Uterus (tissue), 4 donors: Measurements from ENCODE around the gene ACE2. TPM values are rescaled to one million over a fixed set of nuclear protein-coding genes. Genes with fewer than 3 reads are reported as not detected.

Experiments used
- DNase-seq, 2 donors: peaks; one replicate each; pipeline ENCODE4 v3.0.0-alpha.2; 2019 to 2020
- H3K27ac ChIP-seq, 2 donors: fragments of 200-600 bp; sonication (generic); 1 replicate in 1 of 2; 2 replicates in 1 of 2; pipeline ENCODE4 v1.5.1; 2016 to 2018
- H3K27me3 ChIP-seq, 2 donors: fragments of 200-600 bp; sonication (generic); one replicate each; pipeline ENCODE4 v1.5.1; 2018 to 2019; ENCODE audit warnings: control low read depth in 1 of 2
- H3K36me3 ChIP-seq, 2 donors: fragments of 200-600 bp; sonication (generic); one replicate each; pipeline ENCODE4 v1.5.1; 2019; ENCODE audit warnings: control low read depth in 1 of 2
- H3K4me1 ChIP-seq, 2 donors: fragments of 200-600 bp; sonication (generic); one replicate each; pipeline ENCODE4 v1.5.1; 2018 to 2019; ENCODE audit warnings: control low read depth in 1 of 2
- H3K4me3 ChIP-seq, 2 donors: fragments of 200-600 bp; sonication (generic); 1 replicate in 1 of 2; 2 replicates in 1 of 2; pipeline ENCODE4 v1.5.1; 2018 to 2019; ENCODE audit warnings: mild to moderate bottlenecking in 1 of 2
- H3K9me3 ChIP-seq, 2 donors: fragments of 200-600 bp; sonication (generic); one replicate each; pipeline ENCODE4 v1.5.1; 2019; ENCODE audit warnings: control low read depth in 1 of 2
- CTCF ChIP-seq, 4 experiments: fragments of 200-600 bp in 2 of 4; fragments of 450-650 bp in 2 of 4; sonication (generic) in 2 of 4; IDR thresholded peaks; one replicate each; pipeline ENCODE4 v1.5.1; 2016 to 2019; ENCODE audit warnings: antibody characterized with exemption in 4 of 4, mild to moderate bottlenecking in 2 of 4, moderate library complexity in 1 of 4
- POLR2A ChIP-seq, 2 donors: fragments of 450-650 bp; IDR thresholded peaks; one replicate each; pipeline ENCODE4 v1.6.1; 2016; ENCODE audit warnings: antibody characterized with exemption in 2 of 2, mild to moderate bottlenecking in 1 of 2, moderate library complexity in 1 of 2
- intact Hi-C: fragments of 100-400 bp; cut with DNase I; formaldehyde crosslinking; loops from one replicate; pipeline ENCODE4 v1.15.1; 2023; ENCODE audit warnings: low total_unique reads
- total RNA-seq, 4 donors: library from RNA; depleted of rRNA in 3 of 4; stranded (reverse); fragments of >200 nt in 3 of 4; gene quantifications; one replicate each; pipeline versions ENCODE4 v1.1.0 to v1.2.4, GENCODE V29; 2014 to 2023
- donor health status: DM: yes; HTN: yes; CAD: no.

Gene ACE2
- total RNA-seq, 4 donors from 2014 or later, result 0.62 to 1.5 TPM; not detected in 2

- DNase-seq, result no peak
- Histone ChIP-seq H3K27ac (no peak overlapping the region), H3K9me3 (no peaks in the 10 kb centered on the region), H3K4me3 (no peak overlapping the region), H3K27me3 (no peaks in the 10 kb centered on the region), H3K4me1 (no peaks in the 10 kb centered on the region), H3K36me3 (no peaks in the 10 kb centered on the region)
- no peak for TF ChIP-seq POLR2A (IDR thresholded peaks at IDR 0.05)
- no peak for TF ChIP-seq CTCF (IDR thresholded peaks at IDR 0.05)
- intact Hi-C loops, result no loop called here
Observed at GRCh38 chrX:15601932-15602331, 1.2 kb upstream of the ACE2 start.

- Histone ChIP-seq H3K9me3 (no peaks in the 10 kb centered on the region), H3K36me3 (no peaks in the 10 kb centered on the region), H3K27ac (no peak overlapping the region), H3K4me1 (no peaks in the 10 kb centered on the region), H3K4me3 (no peak overlapping the region), H3K27me3 (no peaks in the 10 kb centered on the region)
- no peak for DNase-seq
- TF ChIP-seq CTCF (IDR thresholded peaks at IDR 0.05) (no peak), POLR2A (IDR thresholded peaks at IDR 0.05) (no peak)
- intact Hi-C loops, result no loop called here
Observed at GRCh38 chrX:15600049-15600448, 711 bp downstream of the ACE2 start.

- intact Hi-C loops, result no loop called here
- Histone ChIP-seq H3K9me3 (no peaks in the 10 kb centered on the region), H3K27ac (no peak overlapping the region), H3K4me3 (no peak overlapping the region), H3K36me3 (no peaks in the 10 kb centered on the region), H3K27me3 (no peaks in the 10 kb centered on the region), H3K4me1 (no peaks in the 10 kb centered on the region)
- TF ChIP-seq POLR2A (IDR thresholded peaks at IDR 0.05) (no peak), CTCF (IDR thresholded peaks at IDR 0.05) (no peak)
- no peak for DNase-seq
Observed at GRCh38 chrX:15599461-15599860, 1.3 kb downstream of the ACE2 start.

- intact Hi-C loops, result no loop called here
- Histone ChIP-seq H3K36me3 (no peaks in the 10 kb centered on the region), H3K27me3 (no peaks in the 10 kb centered on the region), H3K9me3 (no peaks in the 10 kb centered on the region), H3K4me1 (no peaks in the 10 kb centered on the region), H3K27ac (no peak overlapping the region), H3K4me3 (no peak overlapping the region)
- TF ChIP-seq POLR2A (IDR thresholded peaks at IDR 0.05) (no peak), CTCF (IDR thresholded peaks at IDR 0.05) (no peak)
- DNase-seq, result no peak
Observed at GRCh38 chrX:15598026-15598425, 2.7 kb downstream of the ACE2 start.

- Histone ChIP-seq H3K27ac (no peak overlapping the region), H3K27me3 (no peaks in the 10 kb centered on the region), H3K9me3 (no peaks in the 10 kb centered on the region), H3K4me3 (no peak overlapping the region), H3K4me1 (no peaks in the 10 kb centered on the region), H3K36me3 (no peaks in the 10 kb centered on the region)
- TF ChIP-seq CTCF (IDR thresholded peaks at IDR 0.05), result no peak
- TF ChIP-seq POLR2A (IDR thresholded peaks at IDR 0.05), result no peak
- no peak for DNase-seq
- intact Hi-C loops, result no loop called here
Observed at GRCh38 chrX:15594371-15594770, 6.4 kb downstream of the ACE2 start.
